GM21619 (cell line): ENCODE data around the gene CCNT2.
"Not testable (repeated sequence)": the region's sequence is repeated elsewhere in the genome, so short reads cannot be mapped to it uniquely, and the experiment has no call there.

ENCODE experiments used
- ATAC-seq: cut with Tn5 transposase; IDR thresholded peaks from one replicate; pipeline ENCODE4 v1.9.1; 2021; ENCODE audit not compliant: unreplicated experiment

Gene CCNT2

GRCh38 chr2:134973241-134974138 lies 54.9 kb downstream of the CCNT2 start:
- ATAC-seq, result peak; percentile 83

GRCh38 chr2:134975281-134976009 lies 56.8 kb downstream of the CCNT2 start:
- no peak for ATAC-seq

- no peak for ATAC-seq
Observed at GRCh38 chr2:134976074-134976702, 57.6 kb downstream of the CCNT2 start.

GRCh38 chr2:134977104-134977503 lies 58.5 kb downstream of the CCNT2 start:
- not testable (repeated sequence) for ATAC-seq

GRCh38 chr2:134979221-134979620 lies 60.6 kb downstream of the CCNT2 start:
- no peak for ATAC-seq

GRCh38 chr2:134980639-134981038 lies 62.0 kb downstream of the CCNT2 start:
- no peak for ATAC-seq

GRCh38 chr2:134982603-134983002 lies 64.0 kb downstream of the CCNT2 start:
- ATAC-seq, result no peak

GRCh38 chr2:134985061-134985460 lies 66.4 kb downstream of the CCNT2 start:
- no peak for ATAC-seq

GRCh38 chr2:134988994-134989605 lies 70.5 kb downstream of the CCNT2 start:
- ATAC-seq, result no peak

- no peak for ATAC-seq
Observed at GRCh38 chr2:134999521-134999920, 80.9 kb downstream of the CCNT2 start.

GRCh38 chr2:135002836-135003235 lies 84.2 kb downstream of the CCNT2 start:
- no peak for ATAC-seq

- no peak for ATAC-seq
Observed at GRCh38 chr2:135004005-135004746, 85.6 kb downstream of the CCNT2 start.

GRCh38 chr2:135005753-135006152 lies 87.1 kb downstream of the CCNT2 start:
- ATAC-seq, result no peak
